ENCODE measurements around the gene IZUMO4.

DNA sequence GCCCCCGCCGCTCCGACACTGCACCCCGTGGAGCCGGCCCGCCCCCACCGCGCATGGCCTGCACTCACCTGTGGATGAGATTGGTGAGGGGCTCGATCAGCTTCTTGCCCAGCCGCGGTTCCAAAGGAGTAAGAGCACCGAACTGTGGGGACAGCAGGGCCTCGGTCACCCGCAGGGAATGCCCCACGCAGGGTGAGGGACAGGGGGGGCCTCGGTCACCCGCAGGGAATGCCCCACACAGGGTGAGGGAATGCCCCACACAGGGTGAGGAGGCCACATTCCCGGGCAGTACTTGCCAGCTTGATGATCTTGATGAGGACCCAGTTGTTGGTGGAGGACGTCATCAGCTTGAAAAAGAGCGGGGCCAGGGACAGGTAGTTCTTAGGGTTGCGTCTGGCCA, 32.3 kb downstream of the IZUMO4 start:
- TF ChIP-seq CTCF (IDR thresholded peaks at IDR 0.05) (no peak), POLR2A (IDR thresholded peaks at IDR 0.05) (no peak)
